K562 treated with DMSO at 1 percent for 48 hours (cell line): ENCODE measurements around the gene OR52B4. TPM values are rescaled to one million over a fixed set of nuclear protein-coding genes. Genes with fewer than 3 reads are reported as not detected.

Experiments used
- total RNA-seq: library from RNA; unstranded; fragments of 300-600 nt; gene quantifications from 2 replicates; pipeline ENCODE4 v1.2.3, GENCODE V29; 2022; ENCODE audit warnings: low replicate concordance; ENCODE audit errors: extremely low read depth

The OR52B4 gene
- not detected in 2 replicates for total RNA-seq

GRCh38 chr11:4368286-4368685 lies at the start of gene OR52B4:
TSS of gene OR52B4 (minus strand) at chr11:4368386. CDS start at chr11:4368295, 91 bp downstream.

GRCh38 chr11:4393209-4393857 lies 25.1 kb upstream of the OR52B4 start, which contains the start of gene TRIM21:
TSS of gene TRIM21 (minus strand) at chr11:4393702. CDS start at chr11:4390409, 3,293 bp downstream.

Other genes starting within 250 kb of the OR52B4 start
- not detected in 2 replicates for gene TRIM21, start 25.3 kb upstream of the OR52B4 start, total RNA-seq
- not detected in 2 replicates for gene OR52K2, start 80.9 kb upstream of the OR52B4 start, total RNA-seq
- not detected in 2 replicates for gene OR52K1, start 114.3 kb upstream of the OR52B4 start, total RNA-seq
- not detected in 2 replicates for gene OR52M1, start 176.8 kb upstream of the OR52B4 start, total RNA-seq
- not detected in 2 replicates for gene OR52I2, start 213.4 kb upstream of the OR52B4 start, total RNA-seq
- gene OR52I1, start 225.7 kb upstream of the OR52B4 start, total RNA-seq, result not detected in 2 replicates
- gene TRIM68, start 239.8 kb upstream of the OR52B4 start, total RNA-seq, result not detected in 2 replicates